AG09309 (cell line): ENCODE measurements around the gene SMAGP.
A peak's percentile ranks its signal among the peaks of the same experiment; 100 is the strongest.

Source experiments
- DNase-seq: peaks from one replicate; pipeline ENCODE4 v3.0.0-alpha.2; 2010; ENCODE audit warnings: low read depth
- H3K4me3 ChIP-seq: 2 replicates; pipeline ENCODE4 v1.5.1; 2011; ENCODE audit warnings: mild to moderate bottlenecking, low read depth, low read length, moderate library complexity; ENCODE audit not compliant: control insufficient read depth
- TF ChIP-seq, protein P1 (sequence below): IDR thresholded peaks from 2 replicates; pipeline ENCODE4 v1.5.1; 2011; ENCODE audit warnings: mild to moderate bottlenecking, low read depth, low read length, inconsistent platforms; ENCODE audit not compliant: insufficient read depth, control insufficient read depth; ENCODE audit errors: missing control alignments

Gene SMAGP

DNA sequence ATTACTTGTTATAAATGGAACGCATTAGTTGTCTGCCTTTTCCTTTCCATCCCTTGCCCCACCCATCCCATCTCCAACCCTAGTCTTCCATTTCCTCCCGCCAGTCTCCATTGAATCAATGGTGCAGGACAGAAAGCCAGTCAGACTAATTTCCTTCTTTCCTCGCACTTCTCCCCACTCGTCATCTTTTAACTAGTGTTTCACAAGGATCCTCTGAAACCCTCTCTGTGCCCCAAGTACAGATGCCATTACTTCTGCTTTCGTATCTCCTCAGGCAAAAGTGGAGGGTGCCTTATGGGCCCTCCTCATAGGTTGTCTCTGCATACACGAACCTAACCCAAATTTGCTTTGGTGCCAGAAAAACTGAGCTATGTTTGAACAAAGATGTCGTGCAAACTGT lies 27.3 kb downstream of the SMAGP start:
- TF ChIP-seq, protein P1, sequence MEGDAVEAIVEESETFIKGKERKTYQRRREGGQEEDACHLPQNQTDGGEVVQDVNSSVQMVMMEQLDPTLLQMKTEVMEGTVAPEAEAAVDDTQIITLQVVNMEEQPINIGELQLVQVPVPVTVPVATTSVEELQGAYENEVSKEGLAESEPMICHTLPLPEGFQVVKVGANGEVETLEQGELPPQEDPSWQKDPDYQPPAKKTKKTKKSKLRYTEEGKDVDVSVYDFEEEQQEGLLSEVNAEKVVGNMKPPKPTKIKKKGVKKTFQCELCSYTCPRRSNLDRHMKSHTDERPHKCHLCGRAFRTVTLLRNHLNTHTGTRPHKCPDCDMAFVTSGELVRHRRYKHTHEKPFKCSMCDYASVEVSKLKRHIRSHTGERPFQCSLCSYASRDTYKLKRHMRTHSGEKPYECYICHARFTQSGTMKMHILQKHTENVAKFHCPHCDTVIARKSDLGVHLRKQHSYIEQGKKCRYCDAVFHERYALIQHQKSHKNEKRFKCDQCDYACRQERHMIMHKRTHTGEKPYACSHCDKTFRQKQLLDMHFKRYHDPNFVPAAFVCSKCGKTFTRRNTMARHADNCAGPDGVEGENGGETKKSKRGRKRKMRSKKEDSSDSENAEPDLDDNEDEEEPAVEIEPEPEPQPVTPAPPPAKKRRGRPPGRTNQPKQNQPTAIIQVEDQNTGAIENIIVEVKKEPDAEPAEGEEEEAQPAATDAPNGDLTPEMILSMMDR: no peak
- no peak overlapping the region for H3K4me3 ChIP-seq
- no peak for DNase-seq

DNA sequence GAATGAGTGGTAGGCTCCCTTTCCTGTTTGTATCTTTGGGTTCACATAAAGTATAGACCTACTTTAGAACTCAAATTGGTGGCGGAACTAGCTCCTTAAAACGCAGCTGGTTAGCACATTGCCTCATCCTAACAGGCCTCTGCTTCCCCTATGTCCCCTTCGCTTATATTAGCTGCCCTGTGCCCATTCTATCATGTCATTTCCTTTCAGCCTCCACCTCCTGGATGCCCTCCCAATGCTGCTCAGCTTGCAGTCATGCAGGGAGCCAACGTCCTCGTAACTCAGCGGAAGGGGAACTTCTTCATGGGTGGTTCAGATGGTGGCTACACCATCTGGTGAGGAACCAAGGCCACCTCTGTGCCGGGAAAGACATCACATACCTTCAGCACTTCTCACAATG lies 28.1 kb downstream of the SMAGP start:
- TF ChIP-seq, protein P1: no peak
- no peak for DNase-seq

DNA sequence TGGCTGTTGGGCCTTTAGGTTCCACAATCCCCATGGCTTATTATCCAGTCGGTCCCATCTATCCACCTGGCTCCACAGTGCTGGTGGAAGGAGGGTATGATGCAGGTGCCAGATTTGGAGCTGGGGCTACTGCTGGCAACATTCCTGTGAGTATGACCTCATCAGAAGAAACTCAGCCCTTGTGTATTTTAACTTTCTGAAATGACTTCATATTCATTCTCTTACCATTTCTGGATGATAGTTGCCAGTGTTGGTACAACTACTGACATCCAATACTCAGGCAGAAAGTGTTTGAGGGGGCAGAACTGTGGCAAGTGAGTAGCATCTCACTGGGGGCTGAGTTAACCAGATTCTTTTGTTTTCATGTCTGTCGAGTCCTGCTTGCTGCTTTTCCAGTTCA lies 29.2 kb downstream of the SMAGP start:
- H3K4me3 ChIP-seq: no peak overlapping the region
- TF ChIP-seq, protein P1: no peak
- DNase-seq: no peak

More for the DNA sequence above, 28.1 kb downstream of the SMAGP start:
- H3K4me3 ChIP-seq: no peak overlapping the region

DNA sequence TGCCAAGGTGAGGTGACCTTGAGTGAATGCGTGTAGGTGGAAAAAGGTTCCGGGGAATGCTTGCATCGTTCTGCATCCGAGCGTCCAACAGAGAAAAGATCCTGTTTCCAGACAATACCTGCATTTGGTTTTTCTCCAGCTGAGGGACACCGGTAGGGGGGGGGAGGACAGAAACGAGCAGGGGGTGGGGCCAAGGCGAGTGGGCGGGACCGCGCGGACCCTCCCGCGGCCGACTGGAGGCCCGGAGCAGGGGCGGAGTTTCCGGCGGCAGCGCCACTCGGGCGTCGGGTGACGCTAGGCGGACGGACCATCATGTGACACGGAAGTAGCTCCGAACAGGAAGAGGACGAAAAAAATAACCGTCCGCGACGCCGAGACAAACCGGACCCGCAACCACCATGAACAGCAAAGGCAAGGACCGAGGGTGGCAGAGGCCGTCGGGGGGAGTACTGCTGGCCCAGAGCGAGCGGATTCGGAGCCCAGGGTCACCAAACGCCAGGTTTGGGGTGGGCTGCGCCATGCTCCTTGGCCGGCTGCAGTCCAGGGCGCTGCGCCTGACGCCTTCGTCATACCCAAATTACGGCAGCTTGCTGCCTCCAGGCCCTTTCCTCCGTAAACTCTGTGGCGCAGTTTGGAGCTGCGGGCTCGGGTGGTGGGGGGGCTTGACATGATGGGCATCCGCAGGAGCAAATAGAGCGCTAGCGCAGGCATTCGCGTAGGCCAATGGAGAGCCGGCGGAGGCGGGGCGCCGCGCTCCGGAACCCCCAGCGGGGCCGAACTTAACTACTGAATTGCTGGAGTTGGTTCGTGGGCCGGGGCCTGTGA lies 31.5 kb downstream of the SMAGP start, which contains the start of gene DAZAP2:
TSS of gene DAZAP2 (plus strand) at position 317 of the 825 bp plus-strand sequence. CDS start at position 399, 82 bp downstream.
- peak; percentile 77 for DNase-seq
- TF ChIP-seq, protein P1: peak; percentile 13
- peak within 1 kb of the TSS; percentile 97 for H3K4me3 ChIP-seq

DNA sequence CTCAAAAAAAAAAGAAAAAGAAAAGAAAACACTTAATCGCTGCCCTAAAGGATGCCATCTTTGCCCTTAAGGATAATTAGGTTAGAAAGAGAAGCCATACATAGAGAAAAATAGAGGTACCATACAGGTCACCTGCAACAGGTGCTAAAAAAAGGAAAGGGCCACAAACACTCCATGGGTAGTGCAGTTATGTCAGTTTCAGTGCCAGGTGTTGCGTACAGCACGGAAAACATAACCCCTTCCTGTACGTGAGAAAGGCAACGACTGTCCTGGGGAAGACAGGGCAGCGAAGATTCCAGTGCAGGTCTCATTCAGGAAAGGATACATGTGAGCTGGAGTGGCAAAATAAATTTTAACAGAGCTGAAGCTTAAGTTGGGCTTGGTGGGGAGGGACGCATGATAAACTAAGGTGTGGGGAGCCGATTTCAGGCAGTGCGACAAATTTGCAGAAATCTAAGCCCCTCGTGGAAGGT lies 32.1 kb downstream of the SMAGP start:
- H3K4me3 ChIP-seq: peak overlapping the region; percentile 97
- TF ChIP-seq, protein P1: no peak
- no peak for DNase-seq

DNA sequence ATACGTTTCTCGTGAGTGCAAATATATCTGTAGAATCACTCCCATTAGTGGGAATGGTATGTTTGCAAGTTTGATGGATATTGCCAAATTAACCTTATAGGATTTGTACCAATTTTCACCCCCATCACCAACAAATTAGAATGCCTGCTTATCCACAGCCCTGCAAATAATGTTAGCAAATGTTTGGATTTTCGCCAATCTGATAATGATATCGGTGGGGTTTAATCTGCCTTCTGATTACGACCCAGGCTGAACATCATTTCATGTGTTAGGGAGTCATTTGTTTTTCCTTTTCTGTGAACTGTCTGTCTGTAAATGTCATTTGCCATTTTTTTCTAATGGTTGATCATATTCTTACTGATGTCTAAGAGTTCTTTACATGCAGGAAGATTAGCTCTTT lies 35.7 kb downstream of the SMAGP start:
- TF ChIP-seq, protein P1: no peak
- no peak for DNase-seq
- no peak overlapping the region for H3K4me3 ChIP-seq
